Activated CD4-positive, alpha-beta T cell treated with anti-CD3 and anti-CD28 coated beads, Interleukin-2, Interleukin-4, amounts not matched to agents 100 ng/mL and 50 ng/mL, durations not matched to agents 16 hours and 8 hours (primary cell): ENCODE measurements around the gene TPGS1.
A peak's percentile ranks its signal among the peaks of the same experiment; 100 is the strongest.

Experiments used
- DNase-seq: peaks from one replicate; pipeline ENCODE4 v3.0.0-alpha.2; 2020; ENCODE audit warnings: low spot score

Gene TPGS1, protein sequence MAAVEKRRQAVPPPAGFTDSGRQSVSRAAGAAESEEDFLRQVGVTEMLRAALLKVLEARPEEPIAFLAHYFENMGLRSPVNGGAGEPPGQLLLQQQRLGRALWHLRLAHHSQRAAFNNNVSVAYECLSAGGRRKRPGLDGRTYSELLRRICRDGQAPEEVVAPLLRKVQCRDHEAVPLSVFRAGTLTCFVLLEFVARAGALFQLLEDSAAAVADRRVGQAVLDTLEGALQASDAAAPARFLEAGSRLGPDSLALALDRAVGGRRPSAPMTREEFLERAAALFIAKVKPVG

DNA sequence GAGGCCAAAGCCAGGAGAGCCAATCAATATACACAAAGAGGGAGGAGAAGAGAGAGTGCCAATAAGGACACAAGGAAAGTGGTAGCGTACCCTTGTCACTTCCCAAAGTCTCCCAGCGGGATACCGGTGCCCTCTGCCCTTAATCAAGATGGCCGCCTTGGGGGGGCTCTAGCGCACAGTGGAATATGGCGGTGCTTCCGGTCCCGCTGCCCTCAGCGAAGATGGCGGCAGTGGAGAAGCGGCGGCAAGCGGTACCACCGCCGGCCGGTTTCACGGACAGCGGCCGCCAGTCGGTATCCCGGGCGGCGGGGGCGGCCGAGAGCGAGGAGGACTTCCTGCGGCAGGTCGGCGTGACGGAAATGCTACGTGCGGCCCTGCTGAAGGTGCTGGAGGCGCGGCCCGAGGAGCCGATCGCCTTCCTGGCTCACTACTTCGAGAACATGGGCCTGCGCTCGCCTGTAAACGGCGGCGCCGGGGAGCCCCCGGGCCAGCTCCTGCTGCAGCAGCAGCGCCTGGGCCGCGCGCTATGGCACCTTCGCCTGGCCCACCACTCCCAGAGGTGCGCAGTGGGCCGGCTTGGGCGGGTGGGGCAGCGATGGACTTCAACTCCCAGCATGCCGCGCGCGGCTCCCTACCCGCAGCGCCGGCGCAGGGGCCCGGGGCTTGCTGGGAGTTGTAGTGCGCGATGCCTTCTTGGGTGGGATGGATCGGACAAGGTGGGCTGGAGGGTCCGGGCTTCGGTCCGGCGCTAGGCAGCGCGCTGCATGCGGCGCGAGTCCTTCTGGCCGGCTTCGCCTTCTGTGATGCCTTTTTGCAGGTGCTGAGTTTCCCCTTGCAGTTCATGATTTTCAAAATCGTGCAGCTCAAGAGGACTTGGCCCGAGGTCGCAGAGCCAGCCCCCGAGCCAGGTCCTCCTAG lies at the start of gene TPGS1:
Gene TPGS1, plus strand, starts transcription at position 212 of the 918 bp plus-strand sequence. Its CDS starts 10 bp downstream, at position 222.
- DNase-seq = peak; percentile 79

DNA sequence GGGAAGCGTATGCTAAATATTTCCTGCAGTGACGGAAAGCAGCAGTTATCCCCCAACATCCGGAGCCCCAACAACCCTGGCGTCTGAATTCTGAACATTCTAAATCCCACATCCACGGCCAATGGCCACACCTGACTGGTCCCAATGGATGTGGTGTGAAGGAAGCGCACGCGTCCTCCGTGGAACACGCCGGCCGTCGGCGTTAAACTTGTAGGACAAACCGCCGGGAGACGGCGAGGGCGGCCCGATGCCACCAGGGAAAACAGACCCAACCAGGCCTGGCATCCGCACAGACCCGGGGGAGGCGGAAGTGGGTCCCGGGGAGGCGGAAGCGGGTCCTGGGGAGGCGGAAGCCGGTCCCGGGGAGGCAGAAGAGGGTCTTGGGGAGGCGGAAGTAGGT lies 49.7 kb upstream of the TPGS1 start:
- DNase-seq = no peak

DNA sequence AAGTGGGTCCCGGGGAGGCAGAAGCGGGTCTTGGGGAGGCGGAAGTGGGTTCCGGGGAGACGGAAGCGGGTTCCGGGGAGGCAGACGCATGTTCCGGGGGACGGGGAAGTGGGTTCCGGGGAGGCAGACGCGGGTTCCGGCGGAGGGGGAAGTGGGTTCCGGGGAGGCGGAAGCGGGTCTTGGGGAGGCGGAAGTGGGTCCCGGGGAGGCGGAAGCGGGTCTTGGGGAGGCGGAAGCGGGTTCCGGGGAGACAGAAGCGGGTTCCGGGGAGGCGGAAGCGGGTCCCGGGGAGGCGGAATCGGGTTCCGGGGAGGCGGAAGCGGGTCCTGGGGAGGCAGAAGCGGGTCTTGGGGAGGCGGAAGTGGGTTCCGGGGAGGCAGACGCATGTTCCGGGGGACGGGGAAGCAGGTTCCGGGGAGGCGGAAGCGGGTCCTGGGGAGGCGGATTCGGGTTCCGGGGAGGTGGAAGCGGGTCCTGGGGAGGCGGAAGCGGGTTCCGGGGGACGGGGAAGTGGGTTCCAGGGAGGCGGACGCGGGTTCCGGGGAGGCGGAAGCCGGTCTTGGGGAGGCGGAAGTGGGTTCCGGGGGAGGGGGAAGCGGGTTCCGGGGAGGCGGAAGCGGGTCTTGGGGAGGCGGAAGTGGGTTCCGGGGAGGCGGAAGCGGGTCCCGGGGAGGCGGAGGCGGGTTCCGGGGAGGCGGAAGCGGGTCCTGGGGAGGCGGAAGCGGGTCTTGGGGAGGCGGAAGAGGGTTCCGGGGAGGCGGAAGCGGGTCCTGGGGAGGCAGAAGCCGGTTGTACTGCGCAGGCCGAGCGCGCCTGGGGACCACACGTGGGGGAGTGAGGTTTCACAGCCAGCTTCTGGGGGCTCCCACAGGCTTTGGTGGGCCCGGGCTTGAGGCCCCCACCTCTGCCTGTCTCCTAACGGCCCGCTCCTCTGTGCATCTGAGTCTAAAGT lies 48.9 kb upstream of the TPGS1 start:
- no peak for DNase-seq

DNA sequence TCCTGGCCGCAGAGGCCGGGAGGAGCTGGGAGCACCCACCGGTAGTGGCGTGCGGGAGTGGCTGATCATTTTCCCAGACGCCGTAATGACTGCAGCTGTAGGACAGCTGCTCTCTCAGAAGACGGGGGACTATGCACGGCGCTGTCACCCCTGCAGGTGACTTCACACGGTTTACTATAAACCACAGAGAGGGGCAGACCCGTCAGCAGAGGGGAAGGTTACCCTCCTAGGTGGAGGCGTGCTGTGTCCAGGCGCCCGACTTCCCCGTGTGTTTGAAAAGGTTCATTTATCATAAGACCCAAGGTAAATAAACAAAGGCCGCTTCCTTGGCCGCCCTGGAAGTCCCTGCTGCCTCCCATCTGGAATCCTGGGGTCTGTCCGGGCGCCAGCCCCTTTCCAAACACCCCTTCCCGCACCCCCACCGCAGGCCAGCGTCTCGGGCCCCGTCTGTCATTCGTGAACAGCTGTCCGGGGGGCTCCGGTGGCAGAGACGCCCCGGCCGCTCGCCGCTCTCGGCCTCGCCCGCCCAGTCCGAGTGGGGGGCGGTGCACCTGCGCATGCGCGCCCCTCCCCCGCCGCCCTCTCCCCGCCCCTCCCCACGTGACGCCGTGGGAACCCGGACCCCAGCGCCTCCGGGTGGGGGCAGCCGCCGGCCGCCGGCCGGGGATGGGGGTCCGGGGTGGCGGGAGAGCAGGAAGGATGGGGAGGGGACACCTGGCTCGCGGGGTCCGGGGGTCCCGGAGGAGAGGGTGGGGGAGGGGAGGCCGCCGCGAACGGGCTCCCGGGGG lies 47.4 kb upstream of the TPGS1 start:
- DNase-seq = no peak

DNA sequence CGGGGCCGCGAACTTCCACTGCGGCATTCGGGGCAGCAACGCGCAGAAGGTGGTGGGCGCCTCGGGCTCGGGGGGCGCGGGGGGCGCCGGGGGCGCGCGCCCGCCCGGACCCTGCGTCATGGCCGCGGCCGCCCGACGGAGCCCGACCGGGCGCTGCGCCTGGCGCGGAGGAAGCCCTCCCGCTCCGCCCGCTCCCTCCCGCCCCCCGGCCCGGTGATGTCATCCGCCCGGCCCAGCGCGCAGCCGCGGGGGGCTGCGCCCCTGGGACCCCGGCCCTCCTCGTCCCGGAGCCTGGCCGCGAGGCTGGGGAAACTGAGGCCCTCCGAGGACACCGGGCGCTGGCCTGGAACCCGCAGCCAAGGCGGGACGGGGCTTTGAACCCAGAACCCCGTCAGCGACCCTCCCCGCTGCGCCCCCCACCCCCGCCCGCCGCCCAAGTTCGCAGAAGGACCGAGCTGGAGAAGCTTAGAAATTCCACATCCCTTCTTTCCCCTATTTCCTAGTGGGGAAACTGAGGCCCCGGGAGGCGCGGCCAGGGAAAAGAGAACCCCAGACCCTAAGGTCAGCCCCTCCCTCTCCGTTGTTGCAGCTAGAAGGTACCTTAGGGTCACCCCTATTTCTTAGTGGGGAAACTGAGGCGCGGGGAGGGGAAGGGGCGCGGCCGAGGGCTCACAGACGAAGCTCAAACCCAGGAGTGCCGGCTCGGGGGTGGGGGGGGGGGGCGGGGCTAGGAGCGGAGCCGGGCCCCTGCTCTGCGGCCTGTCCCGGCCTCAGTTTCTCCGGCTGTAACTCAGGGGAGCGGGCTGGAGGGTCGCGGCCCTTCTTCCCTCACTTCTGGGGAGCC lies 46.2 kb upstream of the TPGS1 start, which contains the start of gene SHC2:
Gene SHC2, minus strand, starts transcription at position 157 of the 844 bp plus-strand sequence. Its CDS starts 37 bp downstream, at position 120.
- no peak for DNase-seq

DNA sequence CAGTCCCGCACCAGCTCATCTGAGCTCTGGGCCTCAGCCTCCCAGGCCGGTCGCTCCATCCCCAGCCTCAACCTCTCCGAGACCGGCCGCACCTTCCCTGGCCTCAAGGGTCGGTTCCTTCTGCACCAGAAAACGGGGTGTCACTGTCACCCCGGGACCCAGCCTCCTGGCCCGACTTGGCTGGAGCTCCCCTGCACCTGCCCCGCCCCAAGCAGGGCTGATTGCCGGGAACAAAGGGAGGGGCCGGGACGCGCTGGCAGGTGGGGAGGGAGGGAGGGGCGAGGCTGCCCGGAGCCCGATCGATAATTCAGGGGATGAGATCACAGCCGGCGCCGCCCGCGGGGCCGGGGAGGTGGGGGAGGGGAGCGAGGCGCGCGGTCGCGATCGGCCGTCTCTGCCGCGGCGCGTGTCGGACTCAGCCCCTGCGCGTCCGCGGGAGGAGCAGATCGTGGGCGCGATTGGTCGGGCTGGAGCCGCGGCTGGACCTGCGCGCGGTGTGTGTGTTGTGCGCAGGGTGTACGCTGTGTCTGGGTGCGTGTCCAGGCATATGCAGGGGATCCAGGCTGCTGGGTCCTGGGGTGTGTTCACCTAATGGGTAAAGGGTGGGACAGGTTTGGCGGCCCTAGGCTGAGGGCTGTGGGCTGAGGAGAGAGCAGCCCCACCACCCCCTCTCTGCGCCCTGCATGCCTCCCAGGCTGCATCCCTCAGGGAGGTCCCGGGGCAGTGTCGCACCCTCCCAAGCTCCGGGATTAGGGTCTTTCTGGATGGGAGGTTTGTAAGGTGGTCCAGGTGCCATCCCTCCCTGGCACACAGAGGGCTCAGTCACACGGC lies 45.4 kb upstream of the TPGS1 start:
- no peak for DNase-seq

DNA sequence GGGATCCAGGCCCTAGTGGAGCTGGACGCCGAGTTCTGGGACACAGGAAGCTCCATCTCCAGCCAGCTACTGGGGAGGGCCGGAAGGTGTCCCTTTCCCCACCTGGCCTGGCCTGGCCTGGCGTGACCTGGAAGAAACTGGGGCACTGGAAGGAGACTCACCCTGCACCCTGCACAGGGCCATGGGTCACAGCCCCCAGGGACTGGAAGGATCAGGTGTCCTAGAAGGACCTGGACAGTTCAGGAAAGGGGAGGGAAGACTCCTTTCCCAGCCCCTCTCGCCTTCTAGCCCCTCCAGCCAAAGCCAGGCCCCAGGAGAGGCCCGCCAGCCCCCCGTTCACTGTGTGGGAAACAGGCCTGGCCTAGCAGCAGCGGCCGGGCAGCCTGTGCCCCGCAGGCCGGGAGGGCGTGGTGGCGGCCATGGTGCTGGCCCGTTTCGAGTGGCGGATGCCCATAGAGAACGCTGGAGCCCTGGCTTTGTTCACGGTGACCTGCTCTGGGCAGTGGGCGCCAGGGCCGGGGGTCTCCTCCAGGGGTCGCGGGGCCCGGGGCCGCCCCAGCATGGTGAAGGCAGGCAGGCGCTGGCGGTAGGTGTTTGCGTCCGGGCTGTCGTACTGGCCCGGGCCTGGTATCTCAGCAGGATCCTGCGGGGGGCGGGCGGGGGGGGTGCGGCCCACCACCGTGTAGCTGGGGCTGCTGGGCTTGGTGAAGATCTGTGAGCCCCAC lies 43.7 kb upstream of the TPGS1 start:
- no peak for DNase-seq

DNA sequence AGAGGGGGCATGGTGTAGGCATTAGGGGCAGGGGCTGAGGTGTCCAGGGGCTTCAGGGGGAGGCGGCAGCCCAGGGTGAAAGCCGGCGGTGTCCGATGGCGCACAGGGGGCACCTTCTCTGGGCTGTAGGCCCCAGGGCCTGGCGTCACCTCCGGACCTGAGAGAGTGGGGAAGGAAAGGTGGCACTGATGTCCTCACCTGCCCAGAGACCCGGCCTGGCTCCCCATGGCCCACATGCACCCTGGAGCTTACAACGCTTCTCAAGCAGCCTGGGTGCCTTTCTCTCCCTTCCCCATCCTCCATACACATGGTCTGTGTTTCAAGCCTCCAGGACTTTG lies 43.1 kb upstream of the TPGS1 start:
- DNase-seq = no peak

DNA sequence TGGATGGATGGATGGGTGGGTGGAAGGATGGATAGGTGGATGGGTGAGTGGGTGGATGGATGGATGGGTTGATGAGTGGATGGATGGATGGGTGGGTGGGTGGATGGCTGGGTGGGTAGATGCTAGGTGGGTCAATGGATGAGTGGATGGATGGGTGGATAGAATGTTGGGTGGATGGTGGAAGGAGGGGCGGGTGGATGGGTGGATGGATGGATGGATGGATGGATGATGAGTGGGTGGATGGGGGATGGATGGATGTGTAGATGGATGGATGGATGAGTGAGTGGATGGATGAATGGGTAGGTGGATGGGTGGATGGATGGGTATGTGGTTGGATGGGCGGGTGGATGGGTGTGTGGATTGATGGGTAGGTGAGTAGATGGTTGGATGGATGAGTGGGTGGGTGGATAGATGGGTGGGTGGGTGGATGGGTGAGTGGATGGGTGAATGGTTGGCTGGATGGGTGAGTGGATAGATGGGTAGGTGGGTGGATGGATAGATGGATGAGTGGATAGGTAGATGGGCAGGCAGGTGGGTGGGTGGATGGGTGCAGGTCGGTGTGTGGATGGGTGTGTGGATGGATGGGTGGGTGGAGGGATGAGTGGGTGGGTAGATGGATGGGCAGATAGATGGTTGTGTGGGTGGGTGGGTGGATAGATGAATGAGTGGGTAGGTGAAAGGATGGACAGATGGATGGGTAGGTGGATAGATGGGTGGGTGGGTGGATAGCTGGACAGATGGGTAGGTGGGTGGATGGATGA lies 42.1 kb upstream of the TPGS1 start:
- no peak for DNase-seq

DNA sequence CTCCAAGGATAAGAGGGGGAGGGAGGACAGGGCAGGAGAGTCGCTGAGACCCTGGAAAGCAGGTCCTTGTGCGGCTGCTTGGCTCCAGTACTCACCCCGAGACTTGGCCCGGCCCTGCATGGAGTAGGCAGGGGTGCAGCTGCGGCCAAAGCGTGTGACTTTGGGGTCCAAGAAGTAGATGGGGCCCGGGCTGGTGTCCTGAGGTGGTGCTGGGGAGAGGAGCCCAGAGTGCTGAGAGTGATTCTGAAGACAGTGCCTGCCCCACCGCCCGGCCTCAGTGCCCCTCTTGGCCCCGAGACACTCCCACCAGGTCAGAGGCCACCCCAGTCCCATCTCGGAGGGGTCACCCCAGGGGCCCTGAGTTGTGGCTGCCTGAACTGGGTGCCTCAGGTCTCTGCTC lies 39.7 kb upstream of the TPGS1 start:
- no peak for DNase-seq

DNA sequence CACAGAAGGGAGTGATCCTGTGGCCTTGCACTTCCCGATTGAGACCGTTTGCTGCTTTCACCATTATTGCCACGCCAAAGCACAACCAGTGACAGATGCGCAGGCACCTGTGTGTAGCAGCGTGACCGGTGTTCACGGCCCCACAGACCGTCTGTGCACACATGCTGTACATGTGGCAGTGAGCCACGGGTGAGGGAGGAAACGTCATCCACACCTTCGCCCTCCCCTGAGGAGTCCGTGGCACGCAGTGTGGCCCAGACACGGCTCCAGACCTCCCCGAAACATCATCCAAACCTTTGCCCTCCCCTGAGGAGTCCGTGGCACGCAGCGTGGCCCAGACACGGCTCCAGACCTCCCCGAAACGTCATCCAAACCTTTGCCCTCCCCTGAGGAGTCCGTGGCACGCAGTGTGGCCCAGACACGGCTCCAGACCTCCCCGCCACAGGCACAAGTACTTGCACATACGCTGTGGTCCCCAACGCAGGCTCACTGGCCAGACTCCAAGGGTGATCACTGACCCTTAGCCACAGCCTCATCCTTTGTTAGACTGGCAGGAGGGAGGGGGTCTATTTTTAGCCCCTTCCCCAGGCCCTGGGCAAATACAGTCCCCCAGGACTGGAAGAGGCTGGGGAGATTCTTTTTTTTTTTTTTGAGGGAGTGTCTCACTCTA lies 38.6 kb upstream of the TPGS1 start:
- no peak for DNase-seq

DNA sequence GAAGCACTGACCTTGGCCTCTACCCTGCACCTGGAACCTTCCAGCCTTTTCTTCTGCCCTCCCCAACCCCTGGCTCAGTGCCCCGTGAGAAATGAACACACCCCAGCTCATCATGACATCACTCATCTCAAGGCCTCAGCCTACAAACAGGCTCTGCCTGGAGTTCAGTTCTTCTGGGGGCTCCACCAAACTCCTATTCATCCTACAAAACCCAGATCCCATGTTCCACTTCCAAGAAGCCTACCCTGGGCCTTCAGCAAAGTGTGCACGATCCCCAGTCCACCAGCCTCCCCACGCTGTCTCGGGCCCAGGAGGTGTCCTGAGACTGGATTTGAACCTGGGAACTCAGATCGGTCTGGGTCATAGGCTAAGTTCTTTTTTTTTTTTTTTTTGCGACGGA lies 37.5 kb upstream of the TPGS1 start:
- no peak for DNase-seq

DNA sequence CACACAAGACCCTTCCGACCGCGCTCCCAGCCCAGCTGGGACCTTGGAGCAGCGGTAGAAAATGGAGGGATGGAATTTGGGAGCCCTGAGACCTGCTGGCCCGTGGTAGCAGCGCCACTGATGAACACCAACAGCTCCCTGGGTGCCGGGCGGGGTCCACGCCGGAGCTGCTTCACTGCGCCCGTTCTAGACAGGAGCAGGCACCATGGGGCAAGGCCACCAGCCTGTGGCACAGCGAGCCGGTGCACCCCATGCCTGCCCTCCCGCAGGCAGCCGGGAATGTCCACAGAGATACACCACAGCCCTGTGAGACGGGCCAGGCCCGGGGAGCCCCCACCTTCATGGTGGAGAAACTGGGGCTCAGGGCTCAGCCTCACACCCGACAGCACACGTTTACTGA lies 36.6 kb upstream of the TPGS1 start:
- no peak for DNase-seq

DNA sequence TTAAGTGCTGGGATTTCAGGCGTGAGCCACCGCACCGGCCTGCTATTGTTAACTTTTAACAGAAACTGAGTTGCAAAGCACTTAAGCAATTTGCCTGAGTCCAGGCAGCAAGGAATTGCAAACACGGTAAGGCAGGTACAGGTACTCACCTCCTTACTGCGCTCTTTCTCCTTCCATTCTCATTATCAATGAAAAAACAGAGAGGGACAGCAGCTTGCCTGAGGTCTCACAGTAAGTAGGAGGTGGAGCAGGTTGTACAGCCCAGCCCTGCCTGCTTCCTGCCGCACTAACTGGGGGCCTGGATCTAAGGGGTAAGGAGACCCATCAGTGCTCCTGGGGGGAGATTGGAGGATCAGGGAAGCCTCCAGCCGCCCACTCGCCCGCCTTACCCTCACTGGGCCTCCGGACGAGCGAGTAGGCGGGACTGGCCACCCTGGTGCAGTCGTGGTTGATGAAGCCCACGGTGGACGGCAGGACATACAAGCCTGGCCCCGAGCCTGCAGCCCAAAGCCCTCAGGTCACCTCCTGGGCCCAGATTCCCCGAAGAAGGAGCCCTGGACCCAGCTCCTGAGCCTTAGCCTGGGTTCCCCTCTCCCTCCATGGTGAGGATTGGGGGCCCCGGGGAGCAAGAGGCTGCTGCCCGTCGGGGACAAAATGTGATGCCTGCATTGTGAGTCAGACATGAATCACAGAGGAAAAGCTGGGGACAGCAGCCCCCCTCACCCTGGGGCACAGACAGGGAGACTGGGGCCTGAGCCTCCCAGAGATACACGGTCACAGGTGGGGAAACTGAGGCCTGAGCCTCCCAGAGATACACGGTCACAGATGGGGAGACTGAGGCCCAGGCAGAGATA lies 35.1 kb upstream of the TPGS1 start:
- DNase-seq = no peak

DNA sequence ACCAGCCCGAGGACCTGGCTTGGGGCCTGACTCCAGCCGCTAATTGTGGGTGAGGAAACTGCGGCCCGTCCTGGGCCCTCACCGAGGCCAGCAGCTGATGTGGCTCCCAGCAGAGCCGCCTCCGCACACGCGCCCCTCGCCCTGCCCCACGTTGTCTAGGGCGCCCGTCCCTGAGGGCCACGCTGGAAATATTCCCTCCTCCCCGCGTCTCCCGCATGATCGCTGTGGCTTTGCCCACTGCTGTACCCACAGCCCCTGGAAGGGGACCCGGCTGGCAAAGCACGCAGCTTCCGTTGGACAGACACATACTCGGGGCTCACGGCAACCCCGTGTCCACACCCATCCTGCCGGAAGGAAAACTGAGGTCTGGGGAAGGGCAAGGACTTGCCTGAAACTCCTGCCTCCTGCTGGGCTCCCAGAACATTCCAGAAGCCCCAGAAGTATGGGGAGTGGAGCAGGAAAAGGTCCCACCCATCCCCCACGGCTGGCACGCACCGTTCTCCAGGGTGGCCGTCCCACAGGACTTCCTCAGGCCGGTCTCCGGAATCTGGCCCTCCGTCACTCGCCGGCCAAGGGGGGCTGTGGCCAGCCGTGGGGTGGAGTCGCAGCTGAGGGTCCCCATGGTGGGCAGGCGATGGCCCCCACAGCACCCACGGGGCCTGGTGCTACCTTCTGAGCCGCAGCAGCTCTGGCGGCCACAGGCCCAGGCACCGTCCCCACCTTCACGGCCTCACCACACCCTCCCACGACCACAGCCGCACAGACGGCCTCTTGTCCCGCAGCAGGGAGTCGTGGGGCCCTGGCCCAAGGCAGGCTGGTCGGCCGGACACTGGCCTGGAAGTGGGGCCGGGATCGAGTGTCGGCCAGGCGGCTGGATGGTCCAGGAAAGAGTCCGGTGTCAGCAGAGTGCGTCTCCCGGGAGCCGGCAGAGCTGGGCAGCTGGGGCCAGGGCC lies 32.9 kb upstream of the TPGS1 start:
- no peak for DNase-seq
